ENCODE data around the gene WRAP53.

Gene WRAP53

GRCh38 chr17:7677388-7678067 is 10.7 kb upstream of the WRAP53 start:
- DNase-seq (ENCODE audit: low read depth in 2 of 3, low spot score in 1 of 3): no peak

GRCh38 chr17:7684851-7685532 is 3.3 kb upstream of the WRAP53 start:
- no peak for DNase-seq (ENCODE audit: low read depth in 2 of 3, low spot score in 1 of 3)

- DNase-seq (ENCODE audit: low read depth in 2 of 3, low spot score in 1 of 3): peak; percentile 81 to 88 (median 85)
Observed at GRCh38 chr17:7685533-7686221, 2.6 kb upstream of the WRAP53 start.

- DNase-seq (ENCODE audit: low read depth in 2 of 3, low spot score in 1 of 3): peak; percentile 58 to 74 (median 72)
Observed at GRCh38 chr17:7686222-7687071, 1.8 kb upstream of the WRAP53 start.

GRCh38 chr17:7687072-7687907 is 987 bp upstream of the WRAP53 start, which contains the start of gene TP53:
TSS of gene TP53 (minus strand) at chr17:7687490. CDS start at chr17:7676594, 10,896 bp downstream.
- DNase-seq (ENCODE audit: low read depth in 2 of 3, low spot score in 1 of 3): peak; percentile 82 to 86 (median 82)

- no peak for DNase-seq (ENCODE audit: low read depth in 2 of 3, low spot score in 1 of 3)
Observed at GRCh38 chr17:7688808-7689316, 585 bp downstream of the WRAP53 start.

GRCh38 chr17:7695586-7695985 is 7.3 kb downstream of the WRAP53 start:
- no peak for DNase-seq (ENCODE audit: low read depth in 2 of 3, low spot score in 1 of 3)

GRCh38 chr17:7697828-7698588 is 9.7 kb downstream of the WRAP53 start:
- no peak for DNase-seq (ENCODE audit: low read depth in 2 of 3, low spot score in 1 of 3)

GRCh38 chr17:7700510-7700909 is 12.2 kb downstream of the WRAP53 start:
- no peak for DNase-seq (ENCODE audit: low read depth in 2 of 3, low spot score in 1 of 3)

- DNase-seq (ENCODE audit: low read depth in 2 of 3, low spot score in 1 of 3): no peak
Observed at GRCh38 chr17:7701681-7702080, 13.4 kb downstream of the WRAP53 start.

- DNase-seq (ENCODE audit: low read depth in 2 of 3, low spot score in 1 of 3): no peak
Observed at GRCh38 chr17:7702776-7703175, 14.5 kb downstream of the WRAP53 start.

- DNase-seq (ENCODE audit: low read depth in 2 of 3, low spot score in 1 of 3): no peak
Observed at GRCh38 chr17:7703584-7704479, 15.6 kb downstream of the WRAP53 start.

GRCh38 chr17:7704601-7705268 is 16.5 kb downstream of the WRAP53 start, which contains the start of gene EFNB3:
TSS of gene EFNB3 (plus strand) at chr17:7705202. CDS start at chr17:7705599, 397 bp downstream.
- no peak for DNase-seq (ENCODE audit: low read depth in 2 of 3, low spot score in 1 of 3)

- no peak for DNase-seq (ENCODE audit: low read depth in 2 of 3, low spot score in 1 of 3)
Observed at GRCh38 chr17:7705269-7706255, 17.3 kb downstream of the WRAP53 start.

GRCh38 chr17:7706631-7707354 is 18.5 kb downstream of the WRAP53 start:
- DNase-seq (ENCODE audit: low read depth in 2 of 3, low spot score in 1 of 3): no peak

- no peak for DNase-seq (ENCODE audit: low read depth in 2 of 3, low spot score in 1 of 3)
Observed at GRCh38 chr17:7707446-7707845, 19.2 kb downstream of the WRAP53 start.
